A549 (cell line): ENCODE measurements around the gene CBARP. TPM values are rescaled to one million over a fixed set of nuclear protein-coding genes. Genes with fewer than 3 reads are reported as not detected.

Experiments
- ATAC-seq, 2 experiments: fragments of 200-7000 bp in 1 of 2; fragments of >200 bp in 1 of 2; cut with Nextera tagmentation in 1 of 2; cut with Tn5 transposase in 1 of 2; 3 replicates each; pipeline versions ENCODE4 v1.8.0 to v1.9.1; 2018 to 2020; ENCODE audit warnings: mild to moderate bottlenecking in 1 of 2, moderate library complexity in 1 of 2
- CTCF ChIA-PET: fragments of 300-600 bp; sonication (Branson Sonifier 250); formaldehyde crosslinking; extraction: SDS; loops from one replicate; lab custom pipeline; 2021; ENCODE audit warnings: antibody characterized with exemption, inconsistent platforms; lab: Yijun Ruan, JAX
- POLR2A ChIA-PET: fragments of 350-600 bp; formaldehyde crosslinking; extraction: SDS; loops from one replicate; lab custom pipeline; 2021; ENCODE audit warnings: antibody characterized with exemption, inconsistent platforms; lab: Yijun Ruan, JAX
- DNase-seq, 2 experiments: peaks; one replicate each; pipeline versions ENCODE4 v3.0.0 to v3.0.0-alpha.2; 2011 to 2016; ENCODE audit warnings: low read depth in 1 of 2, low spot score in 1 of 2
- FAIRE-seq: peaks from 2 replicates; lab custom pipeline; 2011; peaks lifted over from hg19 to GRCh38; lab: Jason Lieb, UNC
- H3K27ac ChIP-seq, 2 experiments: fragments of >200 bp; sonication (Bioruptor Twin); formaldehyde crosslinking; 3 replicates each; pipeline ENCODE4 v1.5.1; 2016 to 2017
- H3K4me1 ChIP-seq: fragments of >200 bp; sonication (Bioruptor Twin); formaldehyde crosslinking; 3 replicates; pipeline ENCODE4 v1.6.1; 2016
- H3K4me2 ChIP-seq: fragments of >200 bp; sonication (Bioruptor Twin); formaldehyde crosslinking; 3 replicates; pipeline ENCODE4 v1.6.1; 2016
- H3K4me3 ChIP-seq: fragments of >200 bp; sonication (Bioruptor Twin); formaldehyde crosslinking; 3 replicates; pipeline ENCODE4 v1.5.1; 2016
- H3K9me3 ChIP-seq: fragments of >200 bp; sonication (Bioruptor Twin); formaldehyde crosslinking; 3 replicates; pipeline ENCODE4 v1.6.1; 2016
- ATOH8 ChIP-seq: fragments of 250-450 bp; sonication (Bioruptor Pico); IDR thresholded peaks from 2 replicates; pipeline ENCODE4 v1.5.0; 2020; ENCODE audit warnings: low read depth, mild to moderate bottlenecking, moderate library complexity
- CHD4 ChIP-seq: fragments of 200-600 bp; sonication (generic); IDR thresholded peaks from 2 replicates; pipeline ENCODE4 v1.6.1; 2016; ENCODE audit warnings: antibody characterized with exemption, mild to moderate bottlenecking, borderline replicate concordance
- EP300 ChIP-seq, 2 experiments: fragments of >200 bp; sonication (Bioruptor Twin); formaldehyde crosslinking; IDR thresholded peaks; 2 replicates in 1 of 2; 3 replicates in 1 of 2; pipeline ENCODE4 v1.6.1; 2016 to 2017
- ESRRA ChIP-seq: fragments of 150-350 bp; IDR thresholded peaks from 2 replicates; pipeline ENCODE4 v1.6.1; 2014; ENCODE audit warnings: mild to moderate bottlenecking, low read length, borderline replicate concordance
- FOXS1 ChIP-seq: fragments of 250-450 bp; sonication (Bioruptor Pico); IDR thresholded peaks from 2 replicates; pipeline ENCODE4 v1.5.0; 2020; ENCODE audit warnings: mild to moderate bottlenecking, moderate library complexity
- HES2 ChIP-seq: fragments of >200 bp; sonication (Bioruptor Twin); formaldehyde crosslinking; IDR thresholded peaks from 2 replicates; pipeline ENCODE4 v1.6.1; 2016
- HEYL ChIP-seq: fragments of 250-450 bp; sonication (Bioruptor Pico); IDR thresholded peaks from 2 replicates; pipeline ENCODE4 v1.8.0; 2021; ENCODE audit warnings: mild to moderate bottlenecking, moderate library complexity
- HOXB13 ChIP-seq: fragments of 250-450 bp; sonication (Bioruptor Pico); IDR thresholded peaks from 2 replicates; pipeline ENCODE4 v1.5.0; 2020; ENCODE audit warnings: low read depth, mild to moderate bottlenecking, moderate library complexity
- HOXB5 ChIP-seq: fragments of 250-450 bp; sonication (Bioruptor Pico); IDR thresholded peaks from 2 replicates; pipeline ENCODE4 v1.5.0; 2020; ENCODE audit warnings: mild to moderate bottlenecking, moderate library complexity
- JUNB ChIP-seq: fragments of >200 bp; sonication (Bioruptor Twin); formaldehyde crosslinking; IDR thresholded peaks from 2 replicates; pipeline ENCODE4 v1.6.1; 2016
- KDM1A ChIP-seq: fragments of 200-600 bp; sonication (generic); IDR thresholded peaks from 2 replicates; pipeline ENCODE4 v1.6.1; 2016; ENCODE audit warnings: low read depth, mild to moderate bottlenecking
- MAZ ChIP-seq: fragments of 150-350 bp; IDR thresholded peaks from 2 replicates; pipeline ENCODE4 v1.6.1; 2014; ENCODE audit warnings: antibody characterized with exemption, low read depth, low read length, borderline replicate concordance
- NFE2L2 ChIP-seq: fragments of 150-350 bp; conservative IDR thresholded peaks from 2 replicates; pipeline ENCODE4 v1.6.1; 2014; ENCODE audit warnings: low read length
- NR3C1 ChIP-seq: fragments of >200 bp; sonication (Bioruptor Twin); formaldehyde crosslinking; IDR thresholded peaks from 3 replicates; pipeline ENCODE4 v1.6.1; 2017
- PHF8 ChIP-seq: fragments of 200-600 bp; sonication (generic); IDR thresholded peaks from 2 replicates; pipeline ENCODE4 v1.6.1; 2016; ENCODE audit warnings: low read depth, mild to moderate bottlenecking, antibody characterized with exemption, moderate library complexity, borderline replicate concordance
- RFX5 ChIP-seq: fragments of 450-650 bp; IDR thresholded peaks from 2 replicates; pipeline ENCODE4 v1.7.1; 2014; ENCODE audit warnings: antibody characterized with exemption, mild to moderate bottlenecking, moderate library complexity
- TFCP2L1 ChIP-seq: fragments of 250-450 bp; sonication (Bioruptor Pico); IDR thresholded peaks from 2 replicates; pipeline ENCODE4 v1.5.0; 2021; ENCODE audit warnings: mild to moderate bottlenecking
- TP53 ChIP-seq: fragments of 250-450 bp; sonication (Bioruptor Pico); IDR thresholded peaks from 2 replicates; pipeline ENCODE4 v1.5.0; 2021; ENCODE audit warnings: mild to moderate bottlenecking, moderate library complexity
- ZC3H11A ChIP-seq: fragments of 450-650 bp; IDR thresholded peaks from 2 replicates; pipeline ENCODE4 v1.6.1; 2014; ENCODE audit warnings: antibody characterized with exemption, mild to moderate bottlenecking
- ZNF302 ChIP-seq: fragments of 250-450 bp; sonication (Bioruptor Pico); IDR thresholded peaks from 2 replicates; pipeline ENCODE4 v1.9.0; 2021; ENCODE audit warnings: inconsistent platforms, mild to moderate bottlenecking, moderate library complexity
- WGBS: methylation state at CpG from one replicate; pipeline ENCODE4 v1.1.6; 2017; ENCODE audit errors: missing lambda C conversion rate; 5-methylcytosine and 5-hydroxymethylcytosine counted together
- polyA plus RNA-seq, 4 experiments: library from polyadenylated mRNA; depleted of rRNA in 3 of 4; stranded (reverse); fragments of >200 nt; fragmentation: RNase III in 1 of 4; extraction: RNeasy Plus Mini Kit Qiagen cat#74134 plus additional on column Dnase treatment in 1 of 4; gene quantifications; 2 replicates in 3 of 4; 3 replicates in 1 of 4; pipeline ENCODE4 v1.2.3, GENCODE V29; 2011 to 2017
- TF ChIP-seq, protein P1 (sequence below): fragments of >200 bp; sonication (Bioruptor Twin); formaldehyde crosslinking; IDR thresholded peaks from 3 replicates; pipeline ENCODE4 v1.5.1; 2016
- TF ChIP-seq, protein P2 (sequence below): fragments of 200-600 bp; sonication (generic); IDR thresholded peaks from 2 replicates; pipeline ENCODE4 v1.6.1; 2016; ENCODE audit warnings: antibody characterized with exemption, mild to moderate bottlenecking, moderate library complexity
- TF ChIP-seq, protein P3 (sequence below): fragments of 450-650 bp; IDR thresholded peaks from 2 replicates; pipeline ENCODE4 v1.6.1; 2014; ENCODE audit warnings: antibody characterized with exemption

Gene CBARP
- polyA plus RNA-seq, 2 of the 4 experiments (the other 2 are of a cell fraction) = 0.19 to 2.0 TPM

GRCh38 chr19:1270854-1271527 lies 33.2 kb upstream of the CBARP start:
- FAIRE-seq (no peak), DNase-seq (no peak), ATAC-seq (no peak)
- H3K4me1 ChIP-seq = peaks cover 55% of the 10 kb centered on the region
- TF ChIP-seq CHD4 (no peak), TFCP2L1 (CRISPR knock-in tag) (no peak), HOXB5 (CRISPR knock-in tag) (no peak), ESRRA (no peak), TP53 (CRISPR knock-in tag) (no peak), ZNF302 (no peak), NR3C1 (no peak), EP300 (IDR thresholded peaks at IDR 0.05) (no peak), NFE2L2 (no peak), MAZ (no peak), HEYL (CRISPR knock-in tag) (no peak)
- TF ChIP-seq, protein P1, sequence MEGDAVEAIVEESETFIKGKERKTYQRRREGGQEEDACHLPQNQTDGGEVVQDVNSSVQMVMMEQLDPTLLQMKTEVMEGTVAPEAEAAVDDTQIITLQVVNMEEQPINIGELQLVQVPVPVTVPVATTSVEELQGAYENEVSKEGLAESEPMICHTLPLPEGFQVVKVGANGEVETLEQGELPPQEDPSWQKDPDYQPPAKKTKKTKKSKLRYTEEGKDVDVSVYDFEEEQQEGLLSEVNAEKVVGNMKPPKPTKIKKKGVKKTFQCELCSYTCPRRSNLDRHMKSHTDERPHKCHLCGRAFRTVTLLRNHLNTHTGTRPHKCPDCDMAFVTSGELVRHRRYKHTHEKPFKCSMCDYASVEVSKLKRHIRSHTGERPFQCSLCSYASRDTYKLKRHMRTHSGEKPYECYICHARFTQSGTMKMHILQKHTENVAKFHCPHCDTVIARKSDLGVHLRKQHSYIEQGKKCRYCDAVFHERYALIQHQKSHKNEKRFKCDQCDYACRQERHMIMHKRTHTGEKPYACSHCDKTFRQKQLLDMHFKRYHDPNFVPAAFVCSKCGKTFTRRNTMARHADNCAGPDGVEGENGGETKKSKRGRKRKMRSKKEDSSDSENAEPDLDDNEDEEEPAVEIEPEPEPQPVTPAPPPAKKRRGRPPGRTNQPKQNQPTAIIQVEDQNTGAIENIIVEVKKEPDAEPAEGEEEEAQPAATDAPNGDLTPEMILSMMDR = no peak
- no peaks in the 10 kb centered on the region for H3K9me3 ChIP-seq
- H3K27ac ChIP-seq = peak overlapping the region; percentile 99 to 100; a peak in 3 of 6 replicates
- POLR2A ChIA-PET = no interaction called here
- CTCF ChIA-PET = interaction anchor here (5.3 kb wide), 1 partner anchor 27 kb away, joined by 39 read pairs; no protein-coding TSS in a partner anchor
- peak overlapping the region; percentile 81 for H3K4me3 ChIP-seq
- WGBS = 98% methylated on average over 17 of the region's 26 CpGs
- H3K4me2 ChIP-seq = peak overlapping the region; percentile 97

GRCh38 chr19:1270213-1270853 lies 32.5 kb upstream of the CBARP start:
- Histone ChIP-seq H3K4me1 (peaks cover 62% of the 10 kb centered on the region), H3K4me2 (peak overlapping the region; percentile 97), H3K9me3 (no peaks in the 10 kb centered on the region), H3K27ac (peak overlapping the region; percentile 99 to 100), H3K4me3 (peak overlapping the region; percentile 81)
- DNase-seq (no peak), FAIRE-seq (no peak), ATAC-seq (no peak)
- no peak for TF ChIP-seq HOXB13 (CRISPR knock-in tag)
- TF ChIP-seq JUNB = no peak
- TF ChIP-seq RFX5 = no peak
- TF ChIP-seq HES2 = no peak
- no peak for TF ChIP-seq ZC3H11A
- ChIA-PET POLR2A (interaction anchor here (1.6 kb wide), 1 partner anchor 16 kb away, joined by 62 read pairs; no protein-coding TSS in a partner anchor), CTCF (interaction anchor here (18.7 kb wide), 1 partner anchor 27 kb away, joined by 500 read pairs; the partner anchor contains the start of gene ATP5F1D)
- WGBS = 40% methylated on average over 6 of the region's 8 CpGs

DNA sequence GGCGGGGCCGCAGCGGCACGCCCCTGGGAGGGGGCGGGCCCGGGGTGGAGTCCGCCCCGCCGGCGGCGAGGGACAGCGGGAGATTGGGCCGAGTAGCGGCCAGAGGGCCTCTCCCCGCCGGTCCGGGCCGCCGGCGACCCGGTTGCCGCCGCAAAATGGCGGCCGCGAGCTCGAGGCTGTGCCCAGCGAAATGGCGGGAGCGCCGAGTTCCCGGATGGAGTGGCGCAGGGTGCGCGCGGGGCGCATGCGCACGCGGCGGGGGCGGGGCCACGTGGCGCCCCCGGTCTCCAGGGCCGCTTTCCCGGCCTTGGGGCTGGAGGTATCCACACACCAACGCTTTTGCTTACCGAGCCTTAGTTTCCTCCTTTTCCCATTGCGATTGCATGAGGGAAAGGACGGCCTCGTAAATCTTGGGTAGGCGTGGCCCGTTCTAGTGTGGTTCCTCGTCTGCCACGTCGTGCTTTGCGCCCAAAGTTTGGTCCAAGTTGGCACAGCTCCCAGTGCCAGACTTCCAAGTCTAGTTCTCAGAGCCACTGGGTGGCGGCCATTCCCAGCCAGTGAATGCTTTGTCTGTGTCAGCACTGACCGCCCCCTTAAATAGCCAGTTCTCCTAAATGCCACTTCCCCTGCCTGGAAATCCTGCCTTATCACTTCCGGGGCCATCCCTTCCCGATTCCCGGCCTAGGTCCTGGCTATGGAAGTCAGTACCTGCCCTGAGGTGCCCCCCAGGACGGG lies 31.8 kb upstream of the CBARP start:
- Histone ChIP-seq H3K4me3 (peak overlapping the region; percentile 81), H3K9me3 (no peaks in the 10 kb centered on the region), H3K27ac (peak overlapping the region; percentile 99 to 100), H3K4me1 (peaks cover 65% of the 10 kb centered on the region), H3K4me2 (peak overlapping the region; percentile 97)
- POLR2A ChIA-PET = interaction anchor here (0.6 to 1.6 kb wide), 12 partner anchors 9 to 285 kb away, joined by 3 to 98 read pairs (median 8); partner anchors contain the start of genes ABCA7, ATP5F1D, RNU6-2 and WDR18
- peak; percentile 3 to 5 for ATAC-seq
- no peak for FAIRE-seq
- 0% methylated on average over 15 of the region's 64 CpGs for WGBS
- CTCF ChIA-PET = interaction anchor here (1.2 to 18.7 kb wide), 3 partner anchors 14 to 49 kb away, joined by 3 to 500 read pairs (median 107); partner anchors contain the start of gene ATP5F1D
- peak; percentile 64 to 86 for DNase-seq
- TF ChIP-seq KDM1A (no peak), FOXS1 (CRISPR knock-in tag) (no peak), ATOH8 (CRISPR knock-in tag) (0 out of 2 replicates have a peak, but pooled peaks have one; percentile 12), PHF8 (peak; percentile 41; the same call in 1 of the 2 replicates)
- TF ChIP-seq, protein P2, sequence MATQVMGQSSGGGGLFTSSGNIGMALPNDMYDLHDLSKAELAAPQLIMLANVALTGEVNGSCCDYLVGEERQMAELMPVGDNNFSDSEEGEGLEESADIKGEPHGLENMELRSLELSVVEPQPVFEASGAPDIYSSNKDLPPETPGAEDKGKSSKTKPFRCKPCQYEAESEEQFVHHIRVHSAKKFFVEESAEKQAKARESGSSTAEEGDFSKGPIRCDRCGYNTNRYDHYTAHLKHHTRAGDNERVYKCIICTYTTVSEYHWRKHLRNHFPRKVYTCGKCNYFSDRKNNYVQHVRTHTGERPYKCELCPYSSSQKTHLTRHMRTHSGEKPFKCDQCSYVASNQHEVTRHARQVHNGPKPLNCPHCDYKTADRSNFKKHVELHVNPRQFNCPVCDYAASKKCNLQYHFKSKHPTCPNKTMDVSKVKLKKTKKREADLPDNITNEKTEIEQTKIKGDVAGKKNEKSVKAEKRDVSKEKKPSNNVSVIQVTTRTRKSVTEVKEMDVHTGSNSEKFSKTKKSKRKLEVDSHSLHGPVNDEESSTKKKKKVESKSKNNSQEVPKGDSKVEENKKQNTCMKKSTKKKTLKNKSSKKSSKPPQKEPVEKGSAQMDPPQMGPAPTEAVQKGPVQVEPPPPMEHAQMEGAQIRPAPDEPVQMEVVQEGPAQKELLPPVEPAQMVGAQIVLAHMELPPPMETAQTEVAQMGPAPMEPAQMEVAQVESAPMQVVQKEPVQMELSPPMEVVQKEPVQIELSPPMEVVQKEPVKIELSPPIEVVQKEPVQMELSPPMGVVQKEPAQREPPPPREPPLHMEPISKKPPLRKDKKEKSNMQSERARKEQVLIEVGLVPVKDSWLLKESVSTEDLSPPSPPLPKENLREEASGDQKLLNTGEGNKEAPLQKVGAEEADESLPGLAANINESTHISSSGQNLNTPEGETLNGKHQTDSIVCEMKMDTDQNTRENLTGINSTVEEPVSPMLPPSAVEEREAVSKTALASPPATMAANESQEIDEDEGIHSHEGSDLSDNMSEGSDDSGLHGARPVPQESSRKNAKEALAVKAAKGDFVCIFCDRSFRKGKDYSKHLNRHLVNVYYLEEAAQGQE = no peak
- TF ChIP-seq, protein P3, sequence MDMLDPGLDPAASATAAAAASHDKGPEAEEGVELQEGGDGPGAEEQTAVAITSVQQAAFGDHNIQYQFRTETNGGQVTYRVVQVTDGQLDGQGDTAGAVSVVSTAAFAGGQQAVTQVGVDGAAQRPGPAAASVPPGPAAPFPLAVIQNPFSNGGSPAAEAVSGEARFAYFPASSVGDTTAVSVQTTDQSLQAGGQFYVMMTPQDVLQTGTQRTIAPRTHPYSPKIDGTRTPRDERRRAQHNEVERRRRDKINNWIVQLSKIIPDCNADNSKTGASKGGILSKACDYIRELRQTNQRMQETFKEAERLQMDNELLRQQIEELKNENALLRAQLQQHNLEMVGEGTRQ = peak; percentile 53
